Left ventricle myocardium inferior (tissue), 1 donor: ENCODE data around the gene PLBD1. TPM values are rescaled to one million over a fixed set of nuclear protein-coding genes. Genes with fewer than 3 reads are reported as not detected.

Experiments
- DNase-seq: peaks from one replicate; pipeline ENCODE4 v3.0.0-alpha.2; 2020
- H3K27ac ChIP-seq: fragments of 200-600 bp; replicated peaks from 2 replicates; pipeline ENCODE4 v1.8.0; 2021
- H3K27me3 ChIP-seq: fragments of 200-600 bp; 2 replicates; pipeline ENCODE4 v1.8.0; 2021; ENCODE audit warnings: low read depth
- H3K36me3 ChIP-seq: fragments of 200-600 bp; 2 replicates; pipeline ENCODE4 v1.8.0; 2021
- H3K4me1 ChIP-seq: fragments of 200-600 bp; 2 replicates; pipeline ENCODE4 v1.8.0; 2021
- H3K4me3 ChIP-seq: fragments of 200-600 bp; 2 replicates; pipeline ENCODE4 v1.8.0; 2021; ENCODE audit warnings: mild to moderate bottlenecking, moderate library complexity
- H3K9me3 ChIP-seq: fragments of 200-600 bp; replicated peaks from 2 replicates; pipeline ENCODE4 v1.8.0; 2021
- CTCF ChIP-seq: fragments of 200-600 bp; IDR thresholded peaks from 2 replicates; pipeline ENCODE4 v1.8.0; 2021; ENCODE audit warnings: antibody characterized with exemption, mild to moderate bottlenecking, borderline replicate concordance
- intact Hi-C: fragments of 100-400 bp; cut with micrococcal nuclease; formaldehyde crosslinking; loops from one replicate; pipeline ENCODE4 v1.11.0; 2022
- total RNA-seq: library from RNA; stranded (reverse); fragmentation: NEBNext Ultra II Directional; extraction: Animal tissue kit (Norgen Biotek cat#: 25700); gene quantifications from one replicate; pipeline ENCODE4 v1.2.1, GENCODE V29; 2021
- donor health status: DM: no; HTN: yes; CAD: no; lungs with severe emphysema.

The PLBD1 gene
- total RNA-seq, 1 donor from 2014 or later: 29.1 TPM

- no peak for TF ChIP-seq CTCF
- H3K36me3 ChIP-seq: peaks cover 100% of the 10 kb centered on the region
- intact Hi-C loops: no loop called here
These were observed 96.2 kb downstream of the PLBD1 start for GRCh38 chr12:14471497-14471896.

GRCh38 chr12:14460212-14460841 lies 107.4 kb downstream of the PLBD1 start:
- Histone ChIP-seq H3K27ac (no peak overlapping the region), H3K4me3 (no peak overlapping the region), H3K27me3 (no peaks in the 10 kb centered on the region), H3K36me3 (peaks cover 65% of the 10 kb centered on the region), H3K9me3 (no peaks in the 10 kb centered on the region), H3K4me1 (peaks cover 7% of the 10 kb centered on the region)
- no peak for TF ChIP-seq CTCF
- intact Hi-C loops: no loop called here
- DNase-seq: no peak

More at GRCh38 chr12:14471497-14471896, 96.2 kb downstream of the PLBD1 start:
- Histone ChIP-seq H3K4me3 (no peak overlapping the region), H3K4me1 (no peaks in the 10 kb centered on the region), H3K27ac (no peak overlapping the region), H3K9me3 (peaks cover 58% of the 10 kb centered on the region), H3K27me3 (no peaks in the 10 kb centered on the region)
- DNase-seq: no peak

- H3K27me3 ChIP-seq: no peaks in the 10 kb centered on the region
- H3K27ac ChIP-seq: no peak overlapping the region
- H3K36me3 ChIP-seq: peaks cover 54% of the 10 kb centered on the region
- no peak for DNase-seq
- H3K9me3 ChIP-seq: no peaks in the 10 kb centered on the region
- intact Hi-C loops: no loop called here
- H3K4me1 ChIP-seq: peaks cover 24% of the 10 kb centered on the region
- no peak overlapping the region for H3K4me3 ChIP-seq
- TF ChIP-seq CTCF: peak; percentile 54
These were observed 113.4 kb downstream of the PLBD1 start for GRCh38 chr12:14454098-14454907.

Other genes starting within 250 kb of the PLBD1 start
- 64.3 TPM for gene ATF7IP, start 202.2 kb downstream of the PLBD1 start, total RNA-seq
- 0.11 TPM for gene GUCY2C, start 128.7 kb upstream of the PLBD1 start, total RNA-seq
- 49.7 TPM for gene WBP11, start 235.6 kb upstream of the PLBD1 start, total RNA-seq
- 1.9 TPM for gene C12orf60, start 235.8 kb upstream of the PLBD1 start, total RNA-seq
- gene SMCO3, start 246.3 kb upstream of the PLBD1 start, total RNA-seq: 0.14 TPM